Panc1 (cell line): ENCODE results near the gene PPL. TPM values are rescaled to one million over a fixed set of nuclear protein-coding genes. Genes with fewer than 3 reads are reported as not detected.

ENCODE experiments used
- ATAC-seq: fragments of 200-7000 bp; cut with Tn5 transposase; 2 replicates; pipeline ENCODE4 v1.9.1; 2020; ENCODE audit warnings: mild to moderate bottlenecking, moderate library complexity
- BruUV-seq: library from RNA; stranded (reverse); fragments of 400-500 nt; replicated peaks from 2 replicates; lab custom pipeline; 2021; lab: Mats Ljungman, UMichigan
- CTCF ChIA-PET: fragments of 300-600 bp; sonication (Branson Sonifier 250); formaldehyde crosslinking; loops from one replicate; lab custom pipeline; 2022; ENCODE audit warnings: antibody characterized with exemption; lab: Charles Lee
- POLR2A ChIA-PET: fragments of 300-600 bp; sonication (Branson Sonifier 250); formaldehyde crosslinking; loops from one replicate; lab custom pipeline; 2022; ENCODE audit warnings: antibody characterized with exemption; lab: Charles Lee
- DNase-seq: peaks from one replicate; pipeline ENCODE4 v3.0.0-alpha.2; 2010; ENCODE audit warnings: low read depth, low spot score
- H3K27ac ChIP-seq: 2 replicates; pipeline ENCODE4 v1.5.1; 2011; ENCODE audit warnings: mild to moderate bottlenecking, low read length, inconsistent platforms
- H3K27me3 ChIP-seq: fragments of 200-500 bp; sonication (Bioruptor generic); 2 replicates; pipeline ENCODE4 v1.6.0; 2014; ENCODE audit warnings: low read length, inconsistent platforms; ENCODE audit not compliant: control insufficient read depth, insufficient read depth
- H3K36me3 ChIP-seq: fragments of 200-500 bp; sonication (Bioruptor generic); 2 replicates; pipeline ENCODE4 v1.5.1; 2014; ENCODE audit warnings: inconsistent platforms, mild to moderate bottlenecking, low read length, moderate library complexity; ENCODE audit not compliant: control insufficient read depth, insufficient read depth
- H3K4me1 ChIP-seq: 2 replicates; pipeline ENCODE4 v1.5.1; 2011; ENCODE audit warnings: inconsistent platforms, mild to moderate bottlenecking, low read length, moderate library complexity; ENCODE audit not compliant: control insufficient read depth, insufficient read depth
- H3K4me3 ChIP-seq, 2 experiments: 2 replicates each; pipeline ENCODE4 v1.5.1; 2011 to 2012; ENCODE audit warnings: low read depth in 2 of 2, low read length in 2 of 2, mild to moderate bottlenecking in 2 of 2, inconsistent platforms in 1 of 2, moderate library complexity in 1 of 2
- H3K9me3 ChIP-seq: fragments of 200-500 bp; sonication (Bioruptor generic); 2 replicates; pipeline ENCODE4 v1.5.1; 2014; ENCODE audit warnings: low read depth, mild to moderate bottlenecking, inconsistent platforms, low read length, moderate library complexity; ENCODE audit not compliant: control insufficient read depth, insufficient read depth
- CTCF ChIP-seq: fragments of 450-650 bp; IDR thresholded peaks from 2 replicates; pipeline ENCODE4 v1.5.1; 2017; ENCODE audit warnings: mild to moderate bottlenecking
- POLR2AphosphoS5 ChIP-seq: IDR thresholded peaks from 2 replicates; pipeline ENCODE4 v1.6.1; 2012; ENCODE audit warnings: mild to moderate bottlenecking, low read depth, low read length, moderate library complexity
- SIN3A ChIP-seq: IDR thresholded peaks from 2 replicates; pipeline ENCODE4 v1.6.1; 2012; ENCODE audit warnings: low read depth, mild to moderate bottlenecking, low read length, moderate library complexity, borderline replicate concordance; ENCODE audit not compliant: insufficient read depth
- TCF7L2 ChIP-seq: IDR thresholded peaks from 2 replicates; pipeline ENCODE4 v1.6.1; 2011; ENCODE audit warnings: mild to moderate bottlenecking, low read depth, low read length, inconsistent platforms
- in situ Hi-C: cut with HindIII; loops from 2 replicates; pipeline ENCODE4 v1.10.0; 2016; ENCODE audit warnings: low sequenced_read_pairs, low pct_unique_long_range_greater_than_20kb
- intact Hi-C: fragments of 100-400 bp; cut with micrococcal nuclease; formaldehyde crosslinking; loops from one replicate; pipeline ENCODE4 v1.10.0; 2022; ENCODE audit not compliant: unreplicated experiment
- total RNA-seq: library from RNA; stranded (reverse); gene quantifications from one replicate; pipeline ENCODE4 v1.2.1, GENCODE V29; 2021; ENCODE audit not compliant: unreplicated experiment
- TF ChIP-seq, protein P1 (sequence below), 2 experiments: IDR thresholded peaks; 2 replicates each; pipeline ENCODE4 v1.6.1; 2011 to 2012; ENCODE audit warnings: low read depth in 2 of 2, control low read depth in 1 of 2, low read length in 1 of 2, mild to moderate bottlenecking in 1 of 2, moderate library complexity in 1 of 2; ENCODE audit not compliant: insufficient read depth in 1 of 2

Gene PPL
- total RNA-seq, 1 experiment from 2014 or later = 89.4 TPM

DNA sequence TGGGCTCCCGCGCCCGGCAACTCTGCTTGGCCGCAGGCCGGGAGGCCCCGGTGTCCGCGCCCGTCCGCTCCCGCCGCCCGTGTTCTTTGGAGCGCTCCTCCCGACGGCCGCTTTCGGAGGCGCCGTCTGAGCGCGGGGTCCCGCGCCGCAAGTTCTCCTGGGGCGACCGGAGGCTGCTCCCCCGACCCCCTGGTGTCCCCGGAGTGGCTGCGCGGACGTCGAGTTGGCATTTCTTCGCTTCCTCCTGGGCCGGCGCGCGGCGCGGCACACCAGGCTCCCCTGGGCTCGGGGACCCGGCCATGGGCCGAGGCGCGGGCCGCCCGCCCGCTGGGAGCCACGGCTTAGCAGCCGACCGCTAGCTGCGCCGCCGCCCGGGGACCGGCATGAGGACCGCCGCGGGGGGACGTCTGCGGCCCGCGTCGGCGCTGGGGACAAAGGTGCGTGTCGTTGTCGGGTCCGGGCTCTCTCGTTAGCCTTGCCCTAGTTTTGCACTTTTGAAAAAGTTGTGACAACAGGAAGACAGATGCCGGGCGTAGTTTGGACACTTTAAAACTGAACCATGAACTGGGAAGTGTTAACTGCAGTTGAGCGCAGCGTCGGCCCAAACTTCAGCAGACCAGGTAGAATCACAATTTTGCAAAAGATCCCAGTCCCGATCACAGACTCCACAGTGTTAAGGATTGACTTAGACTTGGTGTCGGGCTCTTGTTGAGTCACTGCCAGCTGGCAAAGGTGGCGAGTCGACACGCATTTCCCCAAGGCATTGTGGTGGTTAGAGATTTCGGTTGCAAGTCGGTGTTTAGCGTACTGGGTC lies 89.0 kb downstream of the PPL start:
- BruUV-seq = no TSS peak
- in situ Hi-C loops (no loop called here), intact Hi-C loops (loop anchor here (10.0 kb wide), 1 partner anchor 107 kb away; the partner anchor contains the start of gene SEC14L5)
- ChIA-PET POLR2A (no interaction called here), CTCF (no interaction called here)
- peak overlapping the region; percentile 75 for H3K27ac ChIP-seq
- peaks cover 22% of the 10 kb centered on the region for H3K4me1 ChIP-seq
- ATAC-seq (no peak; the same call in 1 of the 2 replicates), DNase-seq (no peak)
- TF ChIP-seq, protein P1, sequence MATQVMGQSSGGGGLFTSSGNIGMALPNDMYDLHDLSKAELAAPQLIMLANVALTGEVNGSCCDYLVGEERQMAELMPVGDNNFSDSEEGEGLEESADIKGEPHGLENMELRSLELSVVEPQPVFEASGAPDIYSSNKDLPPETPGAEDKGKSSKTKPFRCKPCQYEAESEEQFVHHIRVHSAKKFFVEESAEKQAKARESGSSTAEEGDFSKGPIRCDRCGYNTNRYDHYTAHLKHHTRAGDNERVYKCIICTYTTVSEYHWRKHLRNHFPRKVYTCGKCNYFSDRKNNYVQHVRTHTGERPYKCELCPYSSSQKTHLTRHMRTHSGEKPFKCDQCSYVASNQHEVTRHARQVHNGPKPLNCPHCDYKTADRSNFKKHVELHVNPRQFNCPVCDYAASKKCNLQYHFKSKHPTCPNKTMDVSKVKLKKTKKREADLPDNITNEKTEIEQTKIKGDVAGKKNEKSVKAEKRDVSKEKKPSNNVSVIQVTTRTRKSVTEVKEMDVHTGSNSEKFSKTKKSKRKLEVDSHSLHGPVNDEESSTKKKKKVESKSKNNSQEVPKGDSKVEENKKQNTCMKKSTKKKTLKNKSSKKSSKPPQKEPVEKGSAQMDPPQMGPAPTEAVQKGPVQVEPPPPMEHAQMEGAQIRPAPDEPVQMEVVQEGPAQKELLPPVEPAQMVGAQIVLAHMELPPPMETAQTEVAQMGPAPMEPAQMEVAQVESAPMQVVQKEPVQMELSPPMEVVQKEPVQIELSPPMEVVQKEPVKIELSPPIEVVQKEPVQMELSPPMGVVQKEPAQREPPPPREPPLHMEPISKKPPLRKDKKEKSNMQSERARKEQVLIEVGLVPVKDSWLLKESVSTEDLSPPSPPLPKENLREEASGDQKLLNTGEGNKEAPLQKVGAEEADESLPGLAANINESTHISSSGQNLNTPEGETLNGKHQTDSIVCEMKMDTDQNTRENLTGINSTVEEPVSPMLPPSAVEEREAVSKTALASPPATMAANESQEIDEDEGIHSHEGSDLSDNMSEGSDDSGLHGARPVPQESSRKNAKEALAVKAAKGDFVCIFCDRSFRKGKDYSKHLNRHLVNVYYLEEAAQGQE (IDR thresholded peaks at IDR 0.05; ENCODE audit: insufficient read depth in 1 of 2, low read depth in 2 of 2, low read length in 1 of 2) = no peak
- TF ChIP-seq SIN3A = 0 out of 2 replicates have a peak, but pooled peaks have one; percentile 47
- no peaks in the 10 kb centered on the region for H3K9me3 ChIP-seq
- no peaks in the 10 kb centered on the region for H3K27me3 ChIP-seq
- H3K4me3 ChIP-seq = peak overlapping the region; percentile 63 to 96
- H3K36me3 ChIP-seq = peaks cover 23% of the 10 kb centered on the region

GRCh38 chr16:4846901-4847773 lies 89.8 kb downstream of the PPL start, which contains the start of the genes GLYR1 and UBN1:
TSS of gene GLYR1 (minus strand) at chr16:4847288. CDS start at chr16:4847265, 23 bp downstream.
TSS of gene UBN1 (plus strand) at chr16:4847481. CDS start at chr16:4852918, 5,437 bp downstream.
- Histone ChIP-seq H3K9me3 (no peaks in the 10 kb centered on the region), H3K4me3 (peak within 1 kb of the TSS; percentile 63 to 96), H3K4me1 (peaks cover 22% of the 10 kb centered on the region), H3K27ac (peak within 1 kb of the TSS; percentile 84), H3K36me3 (peaks cover 24% of the 10 kb centered on the region), H3K27me3 (no peaks in the 10 kb centered on the region)
- POLR2A ChIA-PET = interaction anchor here (0.7 kb wide), 1 partner anchor 80 kb away, joined by 4 read pairs; the partner anchor contains the start of gene ZNF500
- ATAC-seq (peak; percentile 95), DNase-seq (peak; percentile 71)
- CTCF ChIA-PET = no interaction called here
- BruUV-seq = no TSS peak
- intact Hi-C loops = loop anchor here (10.0 kb wide), 1 partner anchor 108 kb away; the partner anchor contains the start of gene SEC14L5
- TF ChIP-seq POLR2AphosphoS5 = peak; percentile 93
- TF ChIP-seq SIN3A = peak; percentile 68; the same call in 1 of the 2 replicates
- TF ChIP-seq CTCF = no peak
- TF ChIP-seq TCF7L2 = peak; percentile 84
- TF ChIP-seq, protein P1 (IDR thresholded peaks at IDR 0.05; ENCODE audit: insufficient read depth in 1 of 2, low read depth in 2 of 2, low read length in 1 of 2) = no peak
- in situ Hi-C loops = no loop called here
